Nephron (organoid): ENCODE data around the gene CELF5.

Experiments
- H3K27ac Mint-ChIP-seq, 3 experiments: 2 replicates each; pipeline ENCODE4 v1.8.0; 2020; ENCODE audit warnings: mixed read lengths in 3 of 3, mild to moderate bottlenecking in 2 of 3, moderate library complexity in 1 of 3
- H3K27me3 Mint-ChIP-seq: 2 replicates; pipeline ENCODE4 v1.8.0; 2021; ENCODE audit warnings: low read depth, mild to moderate bottlenecking, moderate library complexity, mixed read lengths
- H3K36me3 Mint-ChIP-seq: 2 replicates; pipeline ENCODE4 v1.8.0; 2020; ENCODE audit warnings: low read depth, mixed read lengths
- H3K4me1 Mint-ChIP-seq: 2 replicates; pipeline ENCODE4 v1.8.0; 2020; ENCODE audit warnings: mixed read lengths
- H3K4me3 Mint-ChIP-seq, 3 experiments: 2 replicates each; pipeline ENCODE4 v1.8.0; 2020; ENCODE audit warnings: mild to moderate bottlenecking in 3 of 3, mixed read lengths in 3 of 3, moderate library complexity in 2 of 3
- H3K9me3 Mint-ChIP-seq: 2 replicates; pipeline ENCODE4 v1.8.0; 2020; ENCODE audit warnings: mixed read lengths
- TF ChIP-seq, protein P1 (sequence below), 3 experiments: fragments of 200-600 bp; sonication (generic); IDR thresholded peaks; one replicate each; pipeline ENCODE4 v1.5.0; 2021; ENCODE audit warnings: antibody characterized with exemption in 3 of 3; ENCODE audit not compliant: unreplicated experiment in 3 of 3

CELF5 gene

DNA sequence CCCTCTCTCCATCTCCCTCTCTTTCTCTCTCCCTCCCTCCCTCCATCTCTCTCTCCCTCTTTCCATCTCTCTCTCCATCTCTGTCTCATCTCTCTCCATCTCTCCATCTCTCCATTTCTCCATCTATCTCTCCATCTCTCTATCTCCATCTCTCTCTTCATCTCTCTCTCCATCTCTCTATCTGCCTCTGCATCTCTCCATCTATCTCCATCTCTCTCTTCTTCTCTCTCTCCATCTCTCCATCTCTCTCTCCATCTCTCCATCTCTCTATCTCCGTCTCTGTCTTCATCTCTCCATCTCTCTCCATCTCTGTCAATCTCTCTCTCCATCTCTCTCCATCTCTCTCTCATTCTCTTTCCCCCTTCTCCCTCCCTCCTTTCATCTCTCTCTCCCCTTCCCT is 85.8 kb downstream of the CELF5 start:
- Mint-ChIP-seq H3K4me1 (no peaks in the 10 kb centered on the region), H3K27ac (no peak overlapping the region), H3K9me3 (no peaks in the 10 kb centered on the region), H3K4me3 (no peak overlapping the region), H3K27me3 (peaks cover 59% of the 10 kb centered on the region), H3K36me3 (no peaks in the 10 kb centered on the region)
- TF ChIP-seq, protein P1, sequence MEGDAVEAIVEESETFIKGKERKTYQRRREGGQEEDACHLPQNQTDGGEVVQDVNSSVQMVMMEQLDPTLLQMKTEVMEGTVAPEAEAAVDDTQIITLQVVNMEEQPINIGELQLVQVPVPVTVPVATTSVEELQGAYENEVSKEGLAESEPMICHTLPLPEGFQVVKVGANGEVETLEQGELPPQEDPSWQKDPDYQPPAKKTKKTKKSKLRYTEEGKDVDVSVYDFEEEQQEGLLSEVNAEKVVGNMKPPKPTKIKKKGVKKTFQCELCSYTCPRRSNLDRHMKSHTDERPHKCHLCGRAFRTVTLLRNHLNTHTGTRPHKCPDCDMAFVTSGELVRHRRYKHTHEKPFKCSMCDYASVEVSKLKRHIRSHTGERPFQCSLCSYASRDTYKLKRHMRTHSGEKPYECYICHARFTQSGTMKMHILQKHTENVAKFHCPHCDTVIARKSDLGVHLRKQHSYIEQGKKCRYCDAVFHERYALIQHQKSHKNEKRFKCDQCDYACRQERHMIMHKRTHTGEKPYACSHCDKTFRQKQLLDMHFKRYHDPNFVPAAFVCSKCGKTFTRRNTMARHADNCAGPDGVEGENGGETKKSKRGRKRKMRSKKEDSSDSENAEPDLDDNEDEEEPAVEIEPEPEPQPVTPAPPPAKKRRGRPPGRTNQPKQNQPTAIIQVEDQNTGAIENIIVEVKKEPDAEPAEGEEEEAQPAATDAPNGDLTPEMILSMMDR (IDR thresholded peaks at IDR 0.05; ENCODE audit: unreplicated experiment in 3 of 3) = no peak

DNA sequence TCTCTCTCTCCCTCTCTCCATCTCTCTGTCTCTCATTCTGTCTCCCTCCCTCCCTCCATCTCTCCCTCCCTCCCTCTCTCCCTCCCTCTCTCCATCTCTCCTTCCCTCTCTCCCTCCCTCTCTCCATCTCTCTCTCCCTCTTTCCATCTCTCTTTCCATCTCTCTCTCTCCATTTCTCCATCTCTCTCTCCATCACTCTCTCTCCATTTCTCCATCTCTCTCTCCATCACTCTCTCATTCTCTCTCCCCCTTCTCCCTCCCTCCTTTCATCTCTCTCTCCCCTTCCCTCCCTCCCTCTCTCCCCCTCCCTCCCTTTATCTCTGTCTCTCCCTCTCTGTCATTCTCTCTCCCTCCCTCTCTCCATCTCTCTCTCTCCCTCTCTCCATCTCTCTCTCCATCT is 86.2 kb downstream of the CELF5 start:
- Mint-ChIP-seq H3K4me3 (no peak overlapping the region), H3K4me1 (no peaks in the 10 kb centered on the region), H3K9me3 (no peaks in the 10 kb centered on the region), H3K36me3 (no peaks in the 10 kb centered on the region), H3K27me3 (peaks cover 62% of the 10 kb centered on the region), H3K27ac (no peak overlapping the region)
- TF ChIP-seq, protein P1 (IDR thresholded peaks at IDR 0.05; ENCODE audit: unreplicated experiment in 3 of 3) = no peak

DNA sequence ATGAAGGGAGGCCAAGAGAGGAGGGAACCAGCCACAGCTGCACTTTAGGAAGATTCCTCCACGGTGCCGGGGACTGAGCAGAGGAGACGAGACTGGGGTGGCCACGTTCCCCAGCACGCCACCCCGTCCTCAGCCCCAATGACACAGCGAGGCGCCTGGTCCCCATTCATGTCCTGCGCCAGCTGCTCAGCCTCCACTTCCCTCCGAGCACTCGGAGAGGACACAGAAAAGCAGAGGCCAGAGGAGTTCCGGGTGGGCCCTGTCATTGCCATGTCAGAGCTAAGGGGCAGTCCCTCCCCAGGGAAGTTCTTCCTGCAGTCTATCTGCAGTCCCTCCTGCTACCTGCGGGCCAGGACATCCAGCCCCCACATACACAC is 88.7 kb downstream of the CELF5 start:
- no peak overlapping the region for H3K4me3 Mint-ChIP-seq
- no peaks in the 10 kb centered on the region for H3K4me1 Mint-ChIP-seq
- H3K27ac Mint-ChIP-seq = no peak overlapping the region
- no peaks in the 10 kb centered on the region for H3K36me3 Mint-ChIP-seq
- TF ChIP-seq, protein P1 (IDR thresholded peaks at IDR 0.05; ENCODE audit: unreplicated experiment in 3 of 3) = no peak
- peaks cover 73% of the 10 kb centered on the region for H3K27me3 Mint-ChIP-seq
- H3K9me3 Mint-ChIP-seq = no peaks in the 10 kb centered on the region

DNA sequence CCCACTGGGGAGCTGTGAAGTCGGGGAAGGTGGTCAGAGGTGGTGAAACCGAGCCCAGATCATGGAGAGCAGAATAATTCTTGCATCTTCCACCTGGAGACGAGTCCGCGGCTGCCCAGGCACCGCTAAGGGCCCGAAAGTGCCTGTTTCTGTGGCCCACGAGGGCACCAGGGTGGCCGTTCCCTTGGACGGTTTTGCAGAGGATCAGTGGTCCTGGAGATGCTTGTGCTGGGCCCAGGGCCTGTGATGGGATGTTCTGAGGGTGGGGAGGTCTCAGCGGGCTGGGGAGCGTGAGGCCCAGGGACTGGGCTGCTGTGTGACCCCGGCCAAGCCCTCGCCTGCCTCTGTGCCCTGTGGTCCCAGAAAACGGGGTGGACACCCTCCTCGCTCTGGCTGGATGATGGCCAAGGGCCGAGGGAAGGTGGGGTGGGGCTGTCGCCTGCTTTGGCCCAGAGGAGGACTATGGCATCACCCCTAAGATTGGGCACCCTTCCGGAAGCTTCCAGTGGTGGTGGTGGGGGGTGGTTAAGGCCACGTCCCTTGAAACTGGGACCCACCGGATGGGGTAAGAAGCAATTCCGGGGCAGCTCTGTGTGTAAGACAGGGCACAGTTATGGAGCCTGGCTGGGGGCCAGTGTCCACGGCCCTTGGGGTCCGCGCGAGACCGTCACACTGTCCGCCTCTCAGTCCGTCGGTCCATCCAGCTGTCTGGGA is 90.7 kb downstream of the CELF5 start:
- Mint-ChIP-seq H3K4me3 (no peak overlapping the region), H3K9me3 (no peaks in the 10 kb centered on the region), H3K36me3 (no peaks in the 10 kb centered on the region), H3K27me3 (peaks cover 64% of the 10 kb centered on the region), H3K4me1 (no peaks in the 10 kb centered on the region), H3K27ac (no peak overlapping the region)
- TF ChIP-seq, protein P1 (IDR thresholded peaks at IDR 0.05; ENCODE audit: unreplicated experiment in 3 of 3) = no peak

DNA sequence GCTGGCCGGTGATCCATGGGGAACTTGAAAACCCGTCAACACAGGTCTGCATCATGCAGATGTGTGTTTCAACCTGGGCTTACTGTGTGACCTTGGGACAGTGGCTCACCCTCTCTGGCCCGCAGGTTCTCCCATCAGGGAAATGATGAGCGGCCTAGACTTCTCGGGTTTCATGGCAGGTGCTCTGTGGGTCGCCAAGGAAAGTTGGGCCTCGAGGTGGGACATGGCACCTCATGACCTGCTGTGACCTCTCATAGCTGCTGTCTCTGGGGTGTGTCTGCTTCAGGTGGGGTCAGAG is 91.2 kb downstream of the CELF5 start:
- H3K27me3 Mint-ChIP-seq = peaks cover 60% of the 10 kb centered on the region
- H3K4me3 Mint-ChIP-seq = no peak overlapping the region
- no peaks in the 10 kb centered on the region for H3K9me3 Mint-ChIP-seq
- TF ChIP-seq, protein P1 (IDR thresholded peaks at IDR 0.05; ENCODE audit: unreplicated experiment in 3 of 3) = no peak
- no peaks in the 10 kb centered on the region for H3K36me3 Mint-ChIP-seq
- no peaks in the 10 kb centered on the region for H3K4me1 Mint-ChIP-seq
- no peak overlapping the region for H3K27ac Mint-ChIP-seq

DNA sequence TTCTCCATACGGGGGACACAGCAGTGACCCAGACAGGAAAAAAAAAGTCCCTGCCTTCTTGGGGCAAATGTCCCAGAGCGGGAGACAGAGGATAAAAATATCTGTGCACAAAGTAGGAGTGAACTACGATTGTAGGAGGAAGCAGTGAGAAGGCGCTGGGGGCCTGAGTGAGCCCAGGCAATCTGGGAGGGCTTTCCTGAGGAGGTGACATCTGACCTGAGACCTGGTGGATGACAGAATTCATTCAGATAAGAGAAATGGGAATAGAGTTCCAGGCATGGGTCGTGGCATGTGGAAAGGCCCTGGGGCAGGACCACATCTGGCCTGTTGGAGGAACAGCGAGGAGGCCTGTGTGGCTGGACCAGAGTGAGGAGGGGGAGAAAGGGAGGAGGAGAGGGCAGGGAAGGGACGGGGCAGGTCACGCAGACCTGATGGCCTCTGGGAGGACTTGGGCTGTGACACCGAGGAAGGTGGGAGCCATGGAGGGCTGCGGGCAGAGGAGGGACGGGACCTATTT is 91.7 kb downstream of the CELF5 start:
- H3K27me3 Mint-ChIP-seq = peaks cover 58% of the 10 kb centered on the region
- TF ChIP-seq, protein P1 (IDR thresholded peaks at IDR 0.05; ENCODE audit: unreplicated experiment in 3 of 3) = no peak
- no peak overlapping the region for H3K27ac Mint-ChIP-seq
- H3K9me3 Mint-ChIP-seq = no peaks in the 10 kb centered on the region
- H3K4me1 Mint-ChIP-seq = no peaks in the 10 kb centered on the region
- no peak overlapping the region for H3K4me3 Mint-ChIP-seq
- no peaks in the 10 kb centered on the region for H3K36me3 Mint-ChIP-seq
